ENCODE measurements around the gene MYL3.

DNA sequence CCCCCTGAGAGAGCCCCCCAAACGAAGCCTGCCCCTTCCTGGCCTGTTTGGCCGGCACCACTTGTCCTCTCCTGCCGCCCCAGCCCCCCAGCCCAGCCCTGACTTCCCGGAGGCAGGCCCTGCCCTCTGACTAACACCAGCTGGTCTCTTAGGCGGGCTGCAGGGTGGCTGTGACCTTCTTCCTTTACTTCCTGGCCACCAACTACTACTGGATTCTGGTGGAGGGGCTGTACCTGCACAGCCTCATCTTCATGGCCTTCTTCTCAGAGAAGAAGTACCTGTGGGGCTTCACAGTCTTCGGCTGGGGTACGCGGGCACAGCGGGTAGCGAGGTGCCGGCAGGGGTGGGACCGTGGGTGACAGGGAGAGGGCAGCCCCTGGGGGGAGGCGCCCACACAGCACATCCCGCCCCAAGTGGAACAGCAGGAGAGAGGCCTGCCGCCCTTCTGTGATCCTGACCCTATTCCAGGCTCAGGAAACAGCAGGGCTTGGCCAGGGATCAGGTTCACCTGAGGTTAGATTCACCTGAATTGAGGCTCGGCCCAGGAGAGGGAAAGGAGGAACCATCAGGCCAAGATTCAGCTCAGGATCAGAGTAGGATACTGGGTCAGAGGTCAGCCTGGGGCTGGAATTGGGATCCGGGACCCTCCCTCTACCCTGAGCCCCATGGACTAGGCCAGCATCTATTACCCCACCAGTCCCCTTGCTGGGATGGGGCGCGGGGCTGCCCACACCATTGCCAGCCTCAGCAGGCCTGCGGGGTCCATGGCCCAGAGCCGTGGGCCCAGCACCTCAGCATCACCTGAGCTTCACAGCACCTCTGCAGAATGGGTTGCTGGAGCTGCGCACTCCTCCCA lies 36.1 kb upstream of the MYL3 start:
- TF ChIP-seq POLR2A (IDR thresholded peaks at IDR 0.05) (no peak), CTCF (IDR thresholded peaks at IDR 0.05) (no peak), POLR2AphosphoS5 (IDR thresholded peaks at IDR 0.05) (no peak), EP300 (IDR thresholded peaks at IDR 0.05; ENCODE audit: low read depth) (no peak)
